K562 (cell line): Measurements from ENCODE around the gene SRPK2. TPM values are rescaled to one million over a fixed set of nuclear protein-coding genes. Genes with fewer than 3 reads are reported as not detected.
"Not testable (repeated sequence)": the region's sequence is repeated elsewhere in the genome, so short reads cannot be mapped to it uniquely, and the experiment has no call there.

Experiments
- ATAC-seq: fragments of 200-7000 bp; cut with Tn5 transposase; 3 replicates; pipeline ENCODE4 v1.9.1; 2020; ENCODE audit warnings: moderate library complexity
- BruUV-seq: library from RNA; stranded (reverse); fragments of 400-500 nt; replicated peaks from 2 replicates; lab custom pipeline; 2021; lab: Mats Ljungman, UMichigan
- CTCF ChIA-PET: fragments of 300-600 bp; formaldehyde crosslinking; extraction: SDS; loops from one replicate; lab custom pipeline; 2021; ENCODE audit warnings: low intra/inter-chr PET ratio; lab: Yijun Ruan, JAX
- POLR2A ChIA-PET: fragments of 300-600, 350-650 bp; sonication (Branson Sonifier 250); formaldehyde crosslinking; extraction: SDS; loops from one replicate; lab custom pipeline; 2021; ENCODE audit warnings: antibody characterized with exemption, inconsistent platforms; lab: Yijun Ruan, JAX
- DNase-seq, 4 experiments: peaks; one replicate each; pipeline versions ENCODE4 v3.0.0 to v3.0.0-alpha.2; 2011 to 2018; ENCODE audit warnings: low spot score in 3 of 4, mixed read lengths in 3 of 4; ENCODE audit errors: extremely low read depth in 1 of 4
- FAIRE-seq: peaks from 2 replicates; lab custom pipeline; 2011; peaks lifted over from hg19 to GRCh38; lab: Jason Lieb, UNC
- H2AFZ ChIP-seq: 2 replicates; pipeline ENCODE4 v1.6.0; 2011; ENCODE audit warnings: low read depth, low read length, control low read depth, inconsistent platforms
- H3K27ac ChIP-seq: fragments of 200-600 bp; 3 replicates; pipeline ENCODE4 v1.8.0; 2011; ENCODE audit warnings: low read depth, mild to moderate bottlenecking, control low read depth, inconsistent platforms, low read length, moderate library complexity, mixed read lengths; ENCODE audit errors: extremely low read depth
- H3K27me3 ChIP-seq, 2 experiments: fragments of 300-600 bp in 1 of 2; 2 replicates in 1 of 2; 3 replicates in 1 of 2; pipeline versions ENCODE4 v1.6.0 to v1.8.0; 2011; ENCODE audit warnings: inconsistent platforms in 2 of 2, low read length in 2 of 2, mild to moderate bottlenecking in 1 of 2, mixed read lengths in 1 of 2, moderate library complexity in 1 of 2; ENCODE audit not compliant: control insufficient read depth in 2 of 2, insufficient read depth in 2 of 2
- H3K36me3 ChIP-seq: fragments of 300-600 bp; 3 replicates; pipeline ENCODE4 v1.8.0; 2011; ENCODE audit warnings: mild to moderate bottlenecking, low read length, inconsistent platforms; ENCODE audit not compliant: control insufficient read depth, insufficient read depth
- H3K4me1 ChIP-seq, 2 experiments: fragments of 200-600 bp in 1 of 2; replicated peaks in 1 of 2; 2 replicates in 1 of 2; 3 replicates in 1 of 2; pipeline versions ENCODE4 v1.5.1 to v1.8.0; 2011; ENCODE audit warnings: inconsistent platforms in 2 of 2, low read length in 2 of 2, mild to moderate bottlenecking in 1 of 2, mixed read lengths in 1 of 2, moderate library complexity in 1 of 2; ENCODE audit not compliant: control insufficient read depth in 2 of 2, insufficient read depth in 2 of 2
- H3K4me2 ChIP-seq: 2 replicates; pipeline ENCODE4 v1.6.1; 2011; ENCODE audit warnings: low read length, control low read depth, inconsistent platforms, mixed read lengths; ENCODE audit not compliant: insufficient read depth
- H3K4me3 ChIP-seq: fragments of 200-600 bp; sonication (generic), shearing (Covaris generic); 2 replicates; pipeline ENCODE4 v1.5.1; 2016; ENCODE audit warnings: control low read depth, inconsistent platforms
- H3K79me2 ChIP-seq: fragments of 200-600 bp; 3 replicates; pipeline ENCODE4 v1.8.0; 2011; ENCODE audit warnings: low read length, inconsistent platforms; ENCODE audit not compliant: control insufficient read depth, insufficient read depth
- H3K9ac ChIP-seq, 2 experiments: 2 replicates each; pipeline versions ENCODE4 v1.6.0 to v1.6.1; 2011; ENCODE audit warnings: low read depth in 2 of 2, low read length in 2 of 2, control low read depth in 1 of 2, inconsistent platforms in 1 of 2, mild to moderate bottlenecking in 1 of 2, mixed read lengths in 1 of 2; ENCODE audit not compliant: insufficient read depth in 1 of 2
- H3K9me1 ChIP-seq: one replicate; pipeline ENCODE4 v1.6.0; 2011; ENCODE audit warnings: inconsistent platforms, mild to moderate bottlenecking, low read length, moderate library complexity; ENCODE audit not compliant: control insufficient read depth, insufficient read depth
- H3K9me3 ChIP-seq: replicated peaks from 2 replicates; pipeline ENCODE4 v1.5.1; 2011; ENCODE audit warnings: low read depth, low read length, inconsistent platforms; ENCODE audit not compliant: control insufficient read depth, insufficient read depth
- H4K20me1 ChIP-seq: replicated peaks from 2 replicates; pipeline ENCODE4 v1.6.1; 2011; ENCODE audit warnings: low read length, inconsistent platforms, mixed read lengths; ENCODE audit not compliant: control insufficient read depth, insufficient read depth
- BCOR ChIP-seq: fragments of 450-650 bp; IDR thresholded peaks from 2 replicates; pipeline ENCODE4 v1.6.1; 2016
- KDM1A ChIP-seq, 2 experiments: fragments of 450-650 bp; IDR thresholded peaks; 2 replicates each; pipeline ENCODE4 v1.6.1; 2016; ENCODE audit warnings: mild to moderate bottlenecking in 2 of 2
- RBM25 ChIP-seq: fragments of 200-400 bp; formaldehyde crosslinking; IDR thresholded peaks from 2 replicates; pipeline ENCODE4 v1.6.1; 2018; ENCODE audit warnings: low read length, low read depth, moderate library complexity; ENCODE audit not compliant: severe bottlenecking
- ZNF146 ChIP-seq: IDR thresholded peaks from one replicate; pipeline ENCODE4 v1.6.1; 2018; ENCODE audit warnings: missing compliant biosample characterization; ENCODE audit not compliant: unreplicated experiment
- WGBS: fragments of 100-300 bp; shearing (Covaris generic); methylation state at CpG from one replicate; pipeline ENCODE4 v1.1.6; 2016; ENCODE audit warnings: low coverage, mixed read lengths; ENCODE audit not compliant: insufficient coverage; ENCODE audit errors: missing lambda C conversion rate; 5-methylcytosine and 5-hydroxymethylcytosine counted together
- in situ Hi-C: fragments of 300-500 bp; cut with MboI; formaldehyde crosslinking; loops from 4 replicates; pipeline ENCODE4 v1.15.0; 2018; ENCODE audit warnings: inconsistent platforms, mixed read lengths
- intact Hi-C: fragments of 100-400 bp; cut with micrococcal nuclease; formaldehyde crosslinking; loops from 2 replicates; pipeline ENCODE4 v1.14.2; 2022
- polyA plus RNA-seq, 8 experiments: library from polyadenylated mRNA; depleted of rRNA in 4 of 8; stranded (reverse) in 5 of 8; unstranded in 3 of 8; fragments of >200 nt; fragmentation: Nextera tagmentation in 2 of 8; fragmentation: Illumina TruSeq in 1 of 8; extraction: Ambion mirVana in 2 of 8; extraction: Trizol in 1 of 8; gene quantifications; 2 replicates each; pipeline versions ENCODE4 v1.2.1 to v1.2.3, GENCODE V29; 2011 to 2014; ENCODE audit warnings: inconsistent platforms in 1 of 8, missing spikeins in 1 of 8
- total RNA-seq, 7 experiments: library from RNA; depleted of rRNA in 6 of 7; stranded (reverse); fragments of >200 nt in 6 of 7; fragmentation: Illumina TruSeq in 2 of 7; extraction: Trizol in 2 of 7; gene quantifications; 2 replicates each; pipeline versions ENCODE4 v1.2.1 to v1.2.3, GENCODE V29; 2011 to 2021; ENCODE audit warnings: low replicate concordance in 1 of 7

The SRPK2 gene
- total and polyA plus RNA-seq, 9 of the 15 experiments (the other 6 are each of a cell fraction or from before 2014, with no cell fraction given): 21.5 to 44.7 (median 33.3) TPM

GRCh38 chr7:105363657-105364056, 25.1 kb downstream of the SRPK2 start:
- BruUV-seq, H3K9me3 ChIP-seq, DNase-seq, H3K36me3 ChIP-seq, H3K9ac ChIP-seq, H3K4me3 ChIP-seq, H3K9me1 ChIP-seq, POLR2A ChIA-PET, FAIRE-seq, in situ Hi-C loops, H3K27me3 ChIP-seq, H3K27ac ChIP-seq, H4K20me1 ChIP-seq, H3K4me2 ChIP-seq, H2AFZ ChIP-seq, intact Hi-C loops, CTCF ChIA-PET, ATAC-seq: not testable (repeated sequence)
- H3K79me2 ChIP-seq: peaks cover 51% of the 10 kb centered on the region
- TF ChIP-seq BCOR (peak; percentile 91), KDM1A (IDR thresholded peaks at IDR 0.05) (peak; percentile 42 to 45), ZNF146 (CRISPR knock-in tag) (peak; percentile 92), RBM25 (peak; percentile 20)
- WGBS: 93% methylated on average over 6 of the region's 6 CpGs
- peaks cover 18 to 21% of the 10 kb centered on the region in 2 experiments for H3K4me1 ChIP-seq

GRCh38 chr7:105362685-105363084, 26.0 kb downstream of the SRPK2 start:
- H3K27ac ChIP-seq, H4K20me1 ChIP-seq, H3K4me2 ChIP-seq, FAIRE-seq, H3K9me3 ChIP-seq, H3K4me3 ChIP-seq, in situ Hi-C loops, H3K9me1 ChIP-seq, H3K9ac ChIP-seq, intact Hi-C loops, CTCF ChIA-PET, BruUV-seq, POLR2A ChIA-PET, DNase-seq, H2AFZ ChIP-seq, ATAC-seq, H3K27me3 ChIP-seq, H3K36me3 ChIP-seq: not testable (repeated sequence)
- TF ChIP-seq ZNF146 (CRISPR knock-in tag) (peak; percentile 86), KDM1A (IDR thresholded peaks at IDR 0.05) (peak in 1 of 2 experiments; percentile 33; a peak in 2 of 4 replicates), BCOR (peak; percentile 34; the same call in 1 of the 2 replicates)
- Histone ChIP-seq H3K79me2 (peaks cover 53% of the 10 kb centered on the region), H3K4me1 (peaks cover 20 to 28% of the 10 kb centered on the region in 2 experiments)
- WGBS: 90% methylated on average over 5 of the region's 5 CpGs
